GM12892 (cell line): Measurements from ENCODE around the gene PTPN4.

Source experiments
- POLR2A ChIP-seq: IDR thresholded peaks from 2 replicates; pipeline ENCODE4 v1.6.1; 2011; ENCODE audit warnings: low read depth, low read length, control low read depth
- POLR2AphosphoS5 ChIP-seq: IDR thresholded peaks from 2 replicates; pipeline ENCODE4 v1.6.1; 2011; ENCODE audit warnings: low read depth, low read length, control low read depth
- TAF1 ChIP-seq: IDR thresholded peaks from 2 replicates; pipeline ENCODE4 v1.6.1; 2011; ENCODE audit warnings: low read depth, mild to moderate bottlenecking, control low read depth, low read length, borderline replicate concordance

GRCh38 chr2:119728421-119728820 is 31.3 kb upstream of the PTPN4 start:
- TF ChIP-seq POLR2A: no peak
- no peak for TF ChIP-seq POLR2AphosphoS5
- TF ChIP-seq TAF1: no peak
